IMR-90 (cell line): Measurements from ENCODE around the gene GALNT14. TPM values are rescaled to one million over a fixed set of nuclear protein-coding genes. Genes with fewer than 3 reads are reported as not detected.

Source experiments
- ATAC-seq: fragments of 200-7000 bp; cut with Tn5 transposase; 2 replicates; pipeline ENCODE4 v1.9.1; 2020; ENCODE audit warnings: low read depth, mild to moderate bottlenecking, moderate library complexity
- BruUV-seq: library from RNA; stranded (reverse); fragments of 400-500 nt; replicated peaks from 2 replicates; lab custom pipeline; 2021; lab: Mats Ljungman, UMichigan
- CTCF ChIA-PET: fragments of 300-600 bp; formaldehyde crosslinking; extraction: SDS; loops from one replicate; lab custom pipeline; 2021; ENCODE audit warnings: antibody characterized with exemption; lab: Yijun Ruan, JAX
- POLR2A ChIA-PET: fragments of 300-600 bp; sonication (Branson Sonifier 250); formaldehyde crosslinking; loops from one replicate; lab custom pipeline; 2022; ENCODE audit warnings: antibody characterized with exemption; ENCODE audit not compliant: unreplicated experiment; lab: Charles Lee
- DNase-seq: peaks from one replicate; pipeline ENCODE4 v3.0.0; 2013
- H2AFZ ChIP-seq: replicated peaks from 2 replicates; pipeline ENCODE3; 2013; ENCODE audit warnings: low read length, mild to moderate bottlenecking; ENCODE audit not compliant: poor library complexity
- H2AK5ac ChIP-seq: 2 replicates; pipeline ENCODE4 v1.6.1; 2013; ENCODE audit warnings: low read depth, low read length, inconsistent platforms
- H2AK9ac ChIP-seq: replicated peaks from 2 replicates; pipeline ENCODE3; 2013; ENCODE audit warnings: mild to moderate bottlenecking, low read depth, low read length, moderate library complexity; ENCODE audit not compliant: poor library complexity
- H2BK120ac ChIP-seq: 2 replicates; pipeline ENCODE4 v1.6.1; 2013; ENCODE audit warnings: low read depth, low read length, inconsistent platforms
- H2BK15ac ChIP-seq: 3 replicates; pipeline ENCODE4 v1.6.1; 2013; ENCODE audit warnings: low read depth, low read length, inconsistent platforms
- H2BK20ac ChIP-seq: 2 replicates; pipeline ENCODE4 v1.6.1; 2013; ENCODE audit warnings: low read depth, mild to moderate bottlenecking, inconsistent platforms, low read length, moderate library complexity
- H2BK5ac ChIP-seq: 2 replicates; pipeline ENCODE4 v1.6.1; 2013; ENCODE audit warnings: mild to moderate bottlenecking, low read depth, low read length, inconsistent platforms; ENCODE audit not compliant: poor library complexity, severe bottlenecking
- H3K14ac ChIP-seq: replicated peaks from 2 replicates; pipeline ENCODE4 v1.6.1; 2013; ENCODE audit warnings: low read depth, low read length, inconsistent platforms
- H3K18ac ChIP-seq: 2 replicates; pipeline ENCODE4 v1.6.1; 2013; ENCODE audit warnings: low read depth, low read length, control low read depth
- H3K23ac ChIP-seq: 2 replicates; pipeline ENCODE4 v1.6.1; 2013; ENCODE audit warnings: low read depth, low read length, inconsistent platforms
- H3K27ac ChIP-seq: 2 replicates; pipeline ENCODE4 v1.5.1; 2013; ENCODE audit warnings: mild to moderate bottlenecking, control low read depth, low read length; ENCODE audit not compliant: insufficient read depth
- H3K27me3 ChIP-seq: 2 replicates; pipeline ENCODE4 v1.6.1; 2013; ENCODE audit warnings: low read length; ENCODE audit not compliant: control insufficient read depth, insufficient read depth
- H3K36me3 ChIP-seq: 2 replicates; pipeline ENCODE4 v1.6.1; 2013; ENCODE audit warnings: low read length, mixed read lengths; ENCODE audit not compliant: control insufficient read depth, insufficient read depth
- H3K4ac ChIP-seq: 2 replicates; pipeline ENCODE4 v1.6.1; 2013; ENCODE audit warnings: low read depth, low read length, inconsistent platforms
- H3K4me1 ChIP-seq: 2 replicates; pipeline ENCODE4 v1.6.1; 2013; ENCODE audit warnings: low read length, mixed read lengths; ENCODE audit not compliant: control insufficient read depth, insufficient read depth
- H3K4me2 ChIP-seq: 2 replicates; pipeline ENCODE4 v1.6.1; 2013; ENCODE audit warnings: low read depth, mild to moderate bottlenecking, control low read depth, low read length, moderate library complexity
- H3K4me3 ChIP-seq: 2 replicates; pipeline ENCODE4 v1.5.1; 2013; ENCODE audit warnings: low read depth, mild to moderate bottlenecking, control low read depth, low read length, moderate library complexity; ENCODE audit not compliant: insufficient read depth
- H3K56ac ChIP-seq: 2 replicates; pipeline ENCODE4 v1.6.1; 2013; ENCODE audit warnings: low read length, inconsistent platforms; ENCODE audit not compliant: insufficient read depth; ENCODE audit errors: extremely low read depth
- H3K79me1 ChIP-seq, 2 experiments: 2 replicates each; pipeline ENCODE4 v1.6.1; 2013; ENCODE audit warnings: low read length in 2 of 2, inconsistent platforms in 1 of 2, low read depth in 1 of 2
- H3K9ac ChIP-seq: 2 replicates; pipeline ENCODE4 v1.6.1; 2013; ENCODE audit warnings: low read depth, low read length, control low read depth
- H3K9me1 ChIP-seq: 2 replicates; pipeline ENCODE4 v1.6.1; 2013; ENCODE audit warnings: low read length, inconsistent platforms; ENCODE audit not compliant: insufficient read depth
- H3K9me3 ChIP-seq: 2 replicates; pipeline ENCODE4 v1.6.1; 2013; ENCODE audit warnings: low read length; ENCODE audit not compliant: control insufficient read depth, insufficient read depth
- H4K20me1 ChIP-seq: 2 replicates; pipeline ENCODE4 v1.6.1; 2013; ENCODE audit warnings: low read length, inconsistent platforms; ENCODE audit not compliant: insufficient read depth
- H4K5ac ChIP-seq: 2 replicates; pipeline ENCODE4 v1.6.1; 2013; ENCODE audit warnings: mild to moderate bottlenecking, low read depth, low read length, control low read depth
- H4K8ac ChIP-seq, 2 experiments: 2 replicates each; pipeline ENCODE4 v1.6.1; 2013; ENCODE audit warnings: low read depth in 2 of 2, low read length in 2 of 2, control low read depth in 1 of 2, inconsistent platforms in 1 of 2
- H4K91ac ChIP-seq: 2 replicates; pipeline ENCODE4 v1.6.1; 2013; ENCODE audit warnings: low read depth, low read length, inconsistent platforms; ENCODE audit not compliant: insufficient read depth
- BHLHE40 ChIP-seq: fragments of 150-350 bp; IDR thresholded peaks from 2 replicates; pipeline ENCODE4 v1.6.1; 2016; ENCODE audit warnings: mild to moderate bottlenecking, low read depth, low read length
- CEBPB ChIP-seq: IDR thresholded peaks from 2 replicates; pipeline ENCODE4 v1.6.1; 2012; ENCODE audit warnings: low read depth, low read length, improper control_type of control experiment
- CHD1 ChIP-seq: IDR thresholded peaks from 2 replicates; pipeline ENCODE4 v1.6.1; 2012; ENCODE audit warnings: low read depth, low read length, improper control_type of control experiment
- FOS ChIP-seq: fragments of 150-350 bp; IDR thresholded peaks from 2 replicates; pipeline ENCODE4 v1.6.1; 2016; ENCODE audit warnings: low read depth, low read length
- MAFK ChIP-seq: IDR thresholded peaks from 2 replicates; pipeline ENCODE4 v1.6.1; 2012; ENCODE audit warnings: low read depth, low read length, improper control_type of control experiment
- MAZ ChIP-seq: IDR thresholded peaks from 2 replicates; pipeline ENCODE4 v1.6.1; 2012; ENCODE audit warnings: low read depth, mild to moderate bottlenecking, low read length, improper control_type of control experiment, moderate library complexity, borderline replicate concordance
- MXI1 ChIP-seq: IDR thresholded peaks from 2 replicates; pipeline ENCODE4 v1.6.1; 2012; ENCODE audit warnings: low read depth, mild to moderate bottlenecking, low read length, moderate library complexity, borderline replicate concordance
- NFE2L2 ChIP-seq: fragments of 150-350 bp; IDR thresholded peaks from 2 replicates; pipeline ENCODE4 v1.6.1; 2016; ENCODE audit warnings: low read depth, mild to moderate bottlenecking, low read length
- POLR2A ChIP-seq: IDR thresholded peaks from 2 replicates; pipeline ENCODE4 v1.6.1; 2012; ENCODE audit warnings: mild to moderate bottlenecking, low read depth, low read length
- RAD21 ChIP-seq: IDR thresholded peaks from 2 replicates; pipeline ENCODE4 v1.6.1; 2012; ENCODE audit warnings: low read length, improper control_type of control experiment
- RCOR1 ChIP-seq: IDR thresholded peaks from 2 replicates; pipeline ENCODE4 v1.6.1; 2012; ENCODE audit warnings: mild to moderate bottlenecking, low read length, improper control_type of control experiment; ENCODE audit not compliant: insufficient replicate concordance
- RFX5 ChIP-seq: IDR thresholded peaks from 2 replicates; pipeline ENCODE4 v1.8.0; 2012; ENCODE audit warnings: low read depth, mild to moderate bottlenecking, low read length, moderate library complexity
- SMC3 ChIP-seq: fragments of 150-350 bp; IDR thresholded peaks from 2 replicates; pipeline ENCODE4 v1.6.1; 2016; ENCODE audit warnings: low read depth, mild to moderate bottlenecking, antibody characterized with exemption, low read length, moderate library complexity
- WGBS, 2 experiments: methylation state at CpG; one replicate each; pipeline versions ENCODE4 v1.1.5 to v1.1.7; 2013; ENCODE audit warnings: missing lambda C conversion rate in 2 of 2; ENCODE audit not compliant: insufficient read length in 1 of 2; ENCODE audit errors: extremely low coverage in 2 of 2; 5-methylcytosine and 5-hydroxymethylcytosine counted together
- dilution Hi-C: fragments of 300-500 bp; cut with HindIII; formaldehyde crosslinking; loops from one replicate; pipeline ENCODE4 v1.14.3; 2018; ENCODE audit warnings: low sequenced_read_pairs; ENCODE audit not compliant: unreplicated experiment
- in situ Hi-C: fragments of 300-500 bp; cut with MboI; formaldehyde crosslinking; loops from 3 replicates; pipeline ENCODE4 v1.14.3; 2019; ENCODE audit warnings: low sequenced_read_pairs, inconsistent platforms, mixed read lengths
- intact Hi-C: fragments of 100-400 bp; cut with micrococcal nuclease; formaldehyde crosslinking; loops from 2 replicates; pipeline ENCODE4 v1.10.0; 2022
- polyA plus RNA-seq, 3 experiments: library from polyadenylated mRNA; depleted of rRNA; stranded (reverse); fragments of >200 nt; gene quantifications; 2 replicates each; pipeline ENCODE4 v1.2.3, GENCODE V29; 2012; ENCODE audit warnings: low replicate concordance in 1 of 3
- total RNA-seq: library from RNA; depleted of rRNA; stranded (reverse); fragments of >200 nt; gene quantifications from 2 replicates; pipeline ENCODE4 v1.2.3, GENCODE V29; 2012
- TF ChIP-seq, protein P1 (sequence below): conservative IDR thresholded peaks from 2 replicates; pipeline ENCODE4 v1.5.1; 2012; ENCODE audit warnings: mild to moderate bottlenecking, low read depth, low read length, improper control_type of control experiment
- TF ChIP-seq, protein P2 (sequence below): fragments of 150-350 bp; IDR thresholded peaks from 2 replicates; pipeline ENCODE4 v1.6.1; 2016; ENCODE audit warnings: low read depth, mild to moderate bottlenecking, low read length, moderate library complexity, borderline replicate concordance
- TF ChIP-seq, protein P3 (sequence below): fragments of 150-350 bp; IDR thresholded peaks from 2 replicates; pipeline ENCODE4 v1.6.1; 2017; ENCODE audit warnings: mild to moderate bottlenecking, antibody characterized with exemption, low read length, low read depth

The GALNT14 gene
- total and polyA plus RNA-seq, 2 of the 4 experiments (the other 2 are of a cell fraction), result 0.15 to 0.18 TPM

DNA sequence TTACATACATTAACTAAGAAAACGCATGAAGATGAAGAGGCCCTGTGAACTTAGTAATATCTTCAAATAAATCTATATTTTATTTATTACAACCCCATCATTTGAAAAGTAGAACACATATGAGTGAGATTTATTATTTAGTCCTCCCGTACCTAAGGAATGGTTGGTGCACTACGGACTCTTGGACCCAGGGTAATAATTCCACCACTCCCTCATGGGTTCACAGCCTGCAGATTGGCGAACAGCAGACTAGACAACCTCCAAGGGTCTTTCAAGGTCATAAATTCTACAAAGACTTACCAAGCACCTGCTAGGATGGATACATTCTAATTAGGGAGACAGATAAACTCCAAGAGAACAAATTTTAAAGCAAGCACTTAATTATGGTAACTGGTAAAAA lies 51.6 kb downstream of the GALNT14 start:
- WGBS, 2 experiments, result no CpG with 5 or more reads among the region's 4 CpGs
- no peaks in the 10 kb centered on the region for H3K79me1 ChIP-seq
- CTCF ChIA-PET, result no interaction called here
- no peak overlapping the region for H3K4me2 ChIP-seq
- no peak overlapping the region for H2AK5ac ChIP-seq
- intact Hi-C loops, result loop anchor here (5.0 kb wide), 1 partner anchor 246 kb away; no protein-coding TSS in a partner anchor
- TF ChIP-seq SMC3 (no peak), RFX5 (no peak), POLR2A (no peak), MAZ (no peak), RCOR1 (no peak), NFE2L2 (no peak), MXI1 (no peak), BHLHE40 (no peak), CEBPB (no peak), RAD21 (no peak), MAFK (no peak), FOS (no peak), CHD1 (no peak)
- TF ChIP-seq, protein P1, sequence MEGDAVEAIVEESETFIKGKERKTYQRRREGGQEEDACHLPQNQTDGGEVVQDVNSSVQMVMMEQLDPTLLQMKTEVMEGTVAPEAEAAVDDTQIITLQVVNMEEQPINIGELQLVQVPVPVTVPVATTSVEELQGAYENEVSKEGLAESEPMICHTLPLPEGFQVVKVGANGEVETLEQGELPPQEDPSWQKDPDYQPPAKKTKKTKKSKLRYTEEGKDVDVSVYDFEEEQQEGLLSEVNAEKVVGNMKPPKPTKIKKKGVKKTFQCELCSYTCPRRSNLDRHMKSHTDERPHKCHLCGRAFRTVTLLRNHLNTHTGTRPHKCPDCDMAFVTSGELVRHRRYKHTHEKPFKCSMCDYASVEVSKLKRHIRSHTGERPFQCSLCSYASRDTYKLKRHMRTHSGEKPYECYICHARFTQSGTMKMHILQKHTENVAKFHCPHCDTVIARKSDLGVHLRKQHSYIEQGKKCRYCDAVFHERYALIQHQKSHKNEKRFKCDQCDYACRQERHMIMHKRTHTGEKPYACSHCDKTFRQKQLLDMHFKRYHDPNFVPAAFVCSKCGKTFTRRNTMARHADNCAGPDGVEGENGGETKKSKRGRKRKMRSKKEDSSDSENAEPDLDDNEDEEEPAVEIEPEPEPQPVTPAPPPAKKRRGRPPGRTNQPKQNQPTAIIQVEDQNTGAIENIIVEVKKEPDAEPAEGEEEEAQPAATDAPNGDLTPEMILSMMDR, result no peak
- TF ChIP-seq, protein P2, sequence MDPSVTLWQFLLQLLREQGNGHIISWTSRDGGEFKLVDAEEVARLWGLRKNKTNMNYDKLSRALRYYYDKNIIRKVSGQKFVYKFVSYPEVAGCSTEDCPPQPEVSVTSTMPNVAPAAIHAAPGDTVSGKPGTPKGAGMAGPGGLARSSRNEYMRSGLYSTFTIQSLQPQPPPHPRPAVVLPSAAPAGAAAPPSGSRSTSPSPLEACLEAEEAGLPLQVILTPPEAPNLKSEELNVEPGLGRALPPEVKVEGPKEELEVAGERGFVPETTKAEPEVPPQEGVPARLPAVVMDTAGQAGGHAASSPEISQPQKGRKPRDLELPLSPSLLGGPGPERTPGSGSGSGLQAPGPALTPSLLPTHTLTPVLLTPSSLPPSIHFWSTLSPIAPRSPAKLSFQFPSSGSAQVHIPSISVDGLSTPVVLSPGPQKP, result no peak
- TF ChIP-seq, protein P3, sequence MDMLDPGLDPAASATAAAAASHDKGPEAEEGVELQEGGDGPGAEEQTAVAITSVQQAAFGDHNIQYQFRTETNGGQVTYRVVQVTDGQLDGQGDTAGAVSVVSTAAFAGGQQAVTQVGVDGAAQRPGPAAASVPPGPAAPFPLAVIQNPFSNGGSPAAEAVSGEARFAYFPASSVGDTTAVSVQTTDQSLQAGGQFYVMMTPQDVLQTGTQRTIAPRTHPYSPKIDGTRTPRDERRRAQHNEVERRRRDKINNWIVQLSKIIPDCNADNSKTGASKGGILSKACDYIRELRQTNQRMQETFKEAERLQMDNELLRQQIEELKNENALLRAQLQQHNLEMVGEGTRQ, result no peak
- no peaks in the 10 kb centered on the region for H3K27me3 ChIP-seq
- H3K27ac ChIP-seq, result no peak overlapping the region
- ATAC-seq, result no peak
- H2BK20ac ChIP-seq, result no peak overlapping the region
- no peak overlapping the region for H2AK9ac ChIP-seq
- no peak overlapping the region for H3K4me3 ChIP-seq
- no peak overlapping the region for H2BK5ac ChIP-seq
- no peak overlapping the region for H2BK15ac ChIP-seq
- no peak overlapping the region for H2BK120ac ChIP-seq
- POLR2A ChIA-PET, result no interaction called here
- no peaks in the 10 kb centered on the region for H3K36me3 ChIP-seq
- no peak overlapping the region for H3K18ac ChIP-seq
- H2AFZ ChIP-seq, result no peak overlapping the region
- dilution Hi-C loops, result no loop called here
- H4K91ac ChIP-seq, result no peak overlapping the region
- H3K23ac ChIP-seq, result no peak overlapping the region
- no peaks in the 10 kb centered on the region for H3K9me1 ChIP-seq
- DNase-seq, result no peak
- no TSS peak for BruUV-seq
- no peak overlapping the region for H4K8ac ChIP-seq
- no peak overlapping the region for H3K4ac ChIP-seq
- H4K5ac ChIP-seq, result no peak overlapping the region
- H3K14ac ChIP-seq, result no peak overlapping the region
- H3K4me1 ChIP-seq, result no peaks in the 10 kb centered on the region
- no peak overlapping the region for H3K9ac ChIP-seq
- H3K56ac ChIP-seq, result no peak overlapping the region
- H3K9me3 ChIP-seq, result no peaks in the 10 kb centered on the region
- in situ Hi-C loops, result no loop called here
- no peaks in the 10 kb centered on the region for H4K20me1 ChIP-seq
